ENCODE results near the gene SLTM. TPM values are rescaled to one million over a fixed set of nuclear protein-coding genes. Genes with fewer than 3 reads are reported as not detected.

Gene SLTM
- polyA plus RNA-seq, 1 of the 3 experiments (the other 2 are of a cell fraction), result 54.3 TPM

GRCh38 chr15:58934521-58934920 lies 1.0 kb upstream of the SLTM start:
- H2AFZ ChIP-seq (ENCODE audit: low read depth), result peak overlapping the region; percentile 92
- H3K9me3 ChIP-seq, result no peaks in the 10 kb centered on the region
- no peaks in the 10 kb centered on the region for H3K9me2 ChIP-seq
- H3K9ac ChIP-seq, result peak overlapping the region; percentile 99; the same call in 1 of the 2 replicates
- H3K4me1 ChIP-seq (ENCODE audit: control insufficient read depth in 1 of 2, insufficient read depth in 2 of 2, low read depth in 1 of 2, low read length in 1 of 2), result peaks cover 0 to 10% of the 10 kb centered on the region in 2 experiments; a peak in 3 of 4 replicates
- POLR2A ChIA-PET, result no interaction called here
- 73% methylated on average over 4 of the region's 4 CpGs for WGBS (ENCODE audit: low lambda C conversion rate)
- H3K79me2 ChIP-seq (ENCODE audit: insufficient read depth), result peaks cover 37% of the 10 kb centered on the region
- peaks cover 4 to 10% of the 10 kb centered on the region in 2 experiments for H3K36me3 ChIP-seq (replicated peaks in 1 of 2; ENCODE audit: control insufficient read depth in 1 of 2, insufficient read depth in 2 of 2, low read length in 1 of 2)
- peak overlapping the region; percentile 84 to 92; a peak in 2 of 4 replicates for H3K4me3 ChIP-seq (ENCODE audit: low read depth in 2 of 2, low read length in 1 of 2)
- CTCF ChIA-PET, result no interaction called here
- no peaks in the 10 kb centered on the region for H3K27me3 ChIP-seq (ENCODE audit: insufficient read depth)
- peaks cover 9% of the 10 kb centered on the region for H3F3A ChIP-seq (replicated peaks; ENCODE audit: insufficient read depth)
- DNase-seq, result no peak
- peaks cover 11% of the 10 kb centered on the region for H4K20me1 ChIP-seq (ENCODE audit: insufficient read depth)
- peak overlapping the region; percentile 97 to 98 for H3K27ac ChIP-seq (ENCODE audit: low read depth in 2 of 2, low read length in 1 of 2)
- no peak for TF ChIP-seq USF1 (IDR thresholded peaks at IDR 0.05; ENCODE audit: borderline replicate concordance, low read depth)
- H3K4me2 ChIP-seq, result peak overlapping the region; percentile 84

GRCh38 chr15:58934114-58934447 lies 602 bp upstream of the SLTM start:
- H3K27me3 ChIP-seq (ENCODE audit: insufficient read depth), result no peaks in the 10 kb centered on the region
- H3K9me2 ChIP-seq, result no peaks in the 10 kb centered on the region
- CTCF ChIA-PET, result no interaction called here

GRCh38 chr15:58932710-58933280 lies 684 bp downstream of the SLTM start:
- Histone ChIP-seq H3K36me3 (replicated peaks in 1 of 2; ENCODE audit: control insufficient read depth in 1 of 2, insufficient read depth in 2 of 2, low read length in 1 of 2) (peaks cover 16 to 28% of the 10 kb centered on the region in 2 experiments), H3K27ac (ENCODE audit: low read depth in 2 of 2, low read length in 1 of 2) (peak overlapping the region; percentile 97 to 98), H3K4me3 (ENCODE audit: low read depth in 2 of 2, low read length in 1 of 2) (peak overlapping the region; percentile 84 to 92), H3K27me3 (ENCODE audit: insufficient read depth) (no peaks in the 10 kb centered on the region), H3K4me2 (peak overlapping the region; percentile 80), H3K9me2 (no peaks in the 10 kb centered on the region), H2AFZ (ENCODE audit: low read depth) (peak overlapping the region; percentile 93), H3F3A (replicated peaks; ENCODE audit: insufficient read depth) (peaks cover 18% of the 10 kb centered on the region), H4K20me1 (ENCODE audit: insufficient read depth) (peaks cover 11% of the 10 kb centered on the region), H3K4me1 (ENCODE audit: control insufficient read depth in 1 of 2, insufficient read depth in 2 of 2, low read depth in 1 of 2, low read length in 1 of 2) (peaks cover 0 to 10% of the 10 kb centered on the region in 2 experiments; a peak in 3 of 4 replicates), H3K9ac (peak overlapping the region; percentile 99), H3K9me3 (no peaks in the 10 kb centered on the region), H3K79me2 (ENCODE audit: insufficient read depth) (peaks cover 55% of the 10 kb centered on the region)
- CTCF ChIA-PET, result interaction anchor here (0.7 kb wide), 1 partner anchor 256 kb away, joined by 4 read pairs; no protein-coding TSS in a partner anchor
- POLR2A ChIA-PET, result interaction anchor here (1.1 kb wide), 1 partner anchor 162 kb away, joined by 3 read pairs; the partner anchor contains the start of gene MINDY2
- no peak for TF ChIP-seq MEF2A (IDR thresholded peaks at IDR 0.05; ENCODE audit: borderline replicate concordance, low read depth)
- no peak for TF ChIP-seq MAX (IDR thresholded peaks at IDR 0.05; ENCODE audit: low read depth)
- TF ChIP-seq TEAD4 (IDR thresholded peaks at IDR 0.05; ENCODE audit: borderline replicate concordance, insufficient read depth), result no peak
- TF ChIP-seq IRF3 (IDR thresholded peaks at IDR 0.05; ENCODE audit: low read depth, low read length), result no peak
- TF ChIP-seq FOSL2 (IDR thresholded peaks at IDR 0.05; ENCODE audit: borderline replicate concordance, low read depth), result no peak
- TF ChIP-seq RAD21 (IDR thresholded peaks at IDR 0.05; ENCODE audit: low read length), result no peak
- TF ChIP-seq EP300 (IDR thresholded peaks at IDR 0.05; ENCODE audit: borderline replicate concordance in 1 of 2, low read depth in 1 of 2, low read length in 1 of 2), result no peak
- no peak for TF ChIP-seq YY1 (IDR thresholded peaks at IDR 0.05; ENCODE audit: low read depth)
- no peak for TF ChIP-seq USF1 (IDR thresholded peaks at IDR 0.05; ENCODE audit: borderline replicate concordance, low read depth)
- no peak for TF ChIP-seq GATA2 (CRISPR knock-in tag; IDR thresholded peaks at IDR 0.05)
- no peak for TF ChIP-seq POLR2AphosphoS5 (IDR thresholded peaks at IDR 0.05; ENCODE audit: low read depth, low read length)
- TF ChIP-seq RCOR1 (IDR thresholded peaks at IDR 0.05; ENCODE audit: low read length), result no peak
- TF ChIP-seq RFX5 (IDR thresholded peaks at IDR 0.05; ENCODE audit: low read length), result no peak
- no peak for TF ChIP-seq JUND (IDR thresholded peaks at IDR 0.05)
- 2% methylated on average over 5 of the region's 37 CpGs for WGBS (ENCODE audit: low lambda C conversion rate)
- DNase-seq, result peak; percentile 77

More at GRCh38 chr15:58934114-58934447, 602 bp upstream of the SLTM start:
- TF ChIP-seq RAD21 (IDR thresholded peaks at IDR 0.05; ENCODE audit: low read length), result no peak
- no peak for TF ChIP-seq RFX5 (IDR thresholded peaks at IDR 0.05; ENCODE audit: low read length)
- no peak for TF ChIP-seq FOSL2 (IDR thresholded peaks at IDR 0.05; ENCODE audit: borderline replicate concordance, low read depth)
- TF ChIP-seq EZH2phosphoT487 (IDR thresholded peaks at IDR 0.05; ENCODE audit: borderline replicate concordance, low read depth), result no peak
- TF ChIP-seq TEAD4 (IDR thresholded peaks at IDR 0.05; ENCODE audit: borderline replicate concordance, insufficient read depth), result 0 out of 2 replicates have a peak, but pooled peaks have one; percentile 6
- POLR2A ChIA-PET, result no interaction called here
- Histone ChIP-seq H3K36me3 (replicated peaks in 1 of 2; ENCODE audit: control insufficient read depth in 1 of 2, insufficient read depth in 2 of 2, low read length in 1 of 2) (peaks cover 4 to 15% of the 10 kb centered on the region in 2 experiments), H3K27ac (ENCODE audit: low read depth in 2 of 2, low read length in 1 of 2) (peak overlapping the region; percentile 97 to 98), H3K79me2 (ENCODE audit: insufficient read depth) (peaks cover 42% of the 10 kb centered on the region), H3K9ac (peak overlapping the region; percentile 99), H3K9me3 (no peaks in the 10 kb centered on the region), H4K20me1 (ENCODE audit: insufficient read depth) (peaks cover 11% of the 10 kb centered on the region), H3K4me2 (peak overlapping the region; percentile 84), H2AFZ (ENCODE audit: low read depth) (peak overlapping the region; percentile 92), H3F3A (replicated peaks; ENCODE audit: insufficient read depth) (peaks cover 10% of the 10 kb centered on the region), H3K4me3 (ENCODE audit: low read depth in 2 of 2, low read length in 1 of 2) (peak overlapping the region; percentile 84 to 92), H3K4me1 (ENCODE audit: control insufficient read depth in 1 of 2, insufficient read depth in 2 of 2, low read depth in 1 of 2, low read length in 1 of 2) (peaks cover 0 to 10% of the 10 kb centered on the region in 2 experiments; a peak in 3 of 4 replicates)
- 22% methylated on average over 4 of the region's 4 CpGs for WGBS (ENCODE audit: low lambda C conversion rate)
- DNase-seq, result no peak
